OCI-M2 (cell line): Measurements from ENCODE around the gene IRX4.

Experiments used
- DNase-seq: peaks from one replicate; lab custom pipeline; 2025; ENCODE audit not compliant: unreplicated experiment; lab: John Stamatoyannopoulos, UW

IRX4 gene

DNA sequence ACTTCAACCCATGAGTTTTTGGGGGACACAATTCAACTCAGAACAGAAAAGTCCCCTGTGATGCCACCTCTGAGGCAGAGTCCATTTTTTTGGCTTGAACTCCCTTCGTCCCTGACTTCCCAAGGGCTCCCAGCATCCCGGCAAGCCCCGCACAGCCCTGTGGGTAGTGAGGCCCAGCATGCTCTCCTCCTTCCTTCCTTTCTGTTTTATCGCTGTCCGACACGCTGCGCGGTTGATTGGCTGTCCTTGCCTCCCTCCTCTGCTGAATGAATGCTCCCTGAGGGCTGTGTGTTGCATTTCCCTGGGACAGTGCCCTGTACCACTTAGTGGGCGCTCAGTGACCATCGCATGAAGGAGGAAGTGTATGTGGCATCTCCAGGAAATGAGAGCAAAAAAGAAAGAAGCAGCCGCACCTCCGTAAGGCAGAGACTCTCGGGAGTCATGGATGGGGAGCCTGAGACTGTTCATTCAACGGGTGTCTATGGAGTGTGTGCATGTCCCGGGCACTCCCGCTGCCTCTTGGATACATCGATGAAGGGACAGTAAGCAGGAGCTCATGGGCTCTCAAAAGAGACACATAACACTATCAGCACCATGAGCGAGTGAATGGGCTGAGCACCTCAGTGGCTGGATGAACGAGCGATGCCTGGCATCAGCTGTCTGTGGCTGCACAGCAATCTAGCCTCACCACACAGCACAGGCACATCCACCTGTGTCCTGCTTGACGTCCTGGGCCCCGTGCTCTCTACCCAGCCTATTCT, 10.1 kb upstream of the IRX4 start:
- DNase-seq = no peak

DNA sequence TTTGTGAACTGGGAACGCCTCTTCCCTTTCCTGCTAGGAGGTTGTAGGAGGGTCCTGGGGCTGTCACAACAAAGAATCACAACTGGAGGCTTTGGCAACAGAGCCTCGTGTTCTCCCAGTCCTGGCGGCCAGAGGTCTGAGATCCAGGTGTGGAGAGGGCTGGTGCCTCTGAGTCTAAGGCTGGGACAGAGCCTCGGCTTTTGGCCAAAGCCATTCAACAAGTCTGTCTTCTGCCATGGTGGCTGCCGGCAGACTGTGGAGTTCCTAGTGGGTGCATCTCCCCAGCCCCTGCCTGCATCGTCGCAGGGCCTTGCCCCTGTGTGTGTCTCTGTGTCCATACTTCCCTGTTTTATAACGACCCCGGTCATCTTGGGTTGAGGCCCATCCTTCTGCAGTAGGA, 9.5 kb upstream of the IRX4 start:
- DNase-seq = no peak

- no peak for DNase-seq
These were observed 8.7 kb upstream of the IRX4 start for GRCh38 chr5:1891391-1891790.

GRCh38 chr5:1890296-1890695, 7.6 kb upstream of the IRX4 start:
- no peak for DNase-seq

- no peak for DNase-seq
These were observed 6.8 kb upstream of the IRX4 start for GRCh38 chr5:1889321-1890065.

- DNase-seq = no peak
These were observed 6.0 kb upstream of the IRX4 start for GRCh38 chr5:1888541-1889251.

GRCh38 chr5:1887588-1888360, 5.0 kb upstream of the IRX4 start:
- DNase-seq = no peak

DNA sequence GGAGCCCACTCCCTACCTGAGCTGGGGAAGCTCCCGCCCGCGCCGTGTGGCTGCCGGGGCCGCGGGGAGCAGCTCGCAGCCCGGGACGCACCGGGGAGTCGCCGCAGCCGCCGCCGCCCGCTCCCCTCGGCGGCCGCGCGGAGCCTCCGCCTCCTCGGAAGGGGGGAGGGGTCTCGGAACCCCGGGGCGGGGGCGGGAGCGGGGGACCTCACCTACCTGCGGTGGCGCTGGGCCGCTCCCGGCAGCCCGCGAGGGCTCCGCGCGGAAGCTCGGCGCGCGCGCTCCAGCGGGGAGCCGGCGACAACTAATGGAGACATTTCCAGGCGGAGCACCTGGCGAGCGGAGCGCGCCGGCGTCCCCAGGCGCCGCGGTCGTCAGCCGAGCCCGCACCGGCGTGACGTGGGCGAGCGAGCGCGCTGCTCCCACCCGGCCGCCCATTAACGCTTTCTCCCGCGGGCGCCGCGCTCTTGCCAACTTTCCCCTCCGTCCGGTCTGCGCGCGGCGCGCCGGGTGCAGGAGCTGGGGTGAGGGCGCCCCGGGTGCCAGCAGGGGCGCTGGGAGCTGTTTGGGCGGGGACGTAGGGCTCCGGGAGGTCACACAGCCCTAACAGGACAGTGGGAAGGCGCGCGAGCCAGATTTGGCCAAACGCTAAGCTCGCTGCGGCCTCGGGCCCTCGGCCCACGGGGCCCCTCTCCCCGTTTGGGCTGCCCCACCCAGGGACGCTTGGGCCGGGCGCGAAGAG, 4.3 kb upstream of the IRX4 start:
- no peak for DNase-seq

DNA sequence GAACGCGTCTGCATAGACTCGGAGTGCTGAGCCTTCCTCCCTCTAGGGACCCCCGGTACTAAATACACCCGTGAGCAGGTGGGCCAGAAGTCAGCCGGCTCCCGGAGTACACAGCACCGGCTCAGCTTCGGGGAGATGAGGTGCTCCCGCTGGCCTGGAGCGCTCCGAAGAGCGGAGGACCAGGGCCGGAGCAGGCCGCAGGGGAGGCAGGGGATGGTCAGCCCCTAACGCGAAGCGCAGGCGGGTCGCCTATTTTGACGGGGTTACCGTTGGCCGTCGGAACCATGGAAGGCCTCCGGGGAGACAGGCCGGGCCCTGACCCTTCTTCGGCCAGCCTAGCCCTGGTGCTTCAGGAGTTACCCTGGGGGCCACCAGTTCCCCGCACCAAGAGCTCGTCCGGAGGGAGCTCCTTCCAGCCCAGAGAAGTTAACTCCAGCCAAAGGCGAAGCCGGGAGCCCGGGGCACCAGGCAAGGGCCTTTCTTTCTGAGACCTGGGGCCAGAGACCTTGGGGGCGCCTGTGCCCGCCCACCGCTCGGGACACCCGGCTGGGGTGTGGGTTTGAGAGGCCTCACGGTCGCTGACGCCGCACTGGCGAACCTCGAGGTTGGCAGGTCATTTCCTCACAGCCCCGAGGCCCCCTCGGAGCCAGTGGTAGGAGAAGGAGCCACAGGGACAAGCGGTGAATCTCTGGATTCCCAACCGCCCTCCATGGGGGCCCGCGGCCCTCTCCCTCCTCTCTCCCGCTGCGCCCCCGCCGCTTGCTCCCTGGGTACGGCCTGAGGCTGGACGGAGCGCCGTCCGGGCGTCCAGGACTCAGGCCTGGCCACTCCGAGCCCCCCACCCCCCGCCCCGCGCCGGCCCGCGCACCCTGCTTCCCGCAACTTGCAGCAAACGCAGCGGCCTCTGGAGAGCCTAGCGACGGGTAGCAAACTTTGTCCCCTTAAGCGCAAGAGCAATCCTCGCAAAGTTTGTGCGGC, 3.4 kb upstream of the IRX4 start:
- no peak for DNase-seq

GRCh38 chr5:1885404-1885755, 2.7 kb upstream of the IRX4 start:
- DNase-seq = no peak

DNA sequence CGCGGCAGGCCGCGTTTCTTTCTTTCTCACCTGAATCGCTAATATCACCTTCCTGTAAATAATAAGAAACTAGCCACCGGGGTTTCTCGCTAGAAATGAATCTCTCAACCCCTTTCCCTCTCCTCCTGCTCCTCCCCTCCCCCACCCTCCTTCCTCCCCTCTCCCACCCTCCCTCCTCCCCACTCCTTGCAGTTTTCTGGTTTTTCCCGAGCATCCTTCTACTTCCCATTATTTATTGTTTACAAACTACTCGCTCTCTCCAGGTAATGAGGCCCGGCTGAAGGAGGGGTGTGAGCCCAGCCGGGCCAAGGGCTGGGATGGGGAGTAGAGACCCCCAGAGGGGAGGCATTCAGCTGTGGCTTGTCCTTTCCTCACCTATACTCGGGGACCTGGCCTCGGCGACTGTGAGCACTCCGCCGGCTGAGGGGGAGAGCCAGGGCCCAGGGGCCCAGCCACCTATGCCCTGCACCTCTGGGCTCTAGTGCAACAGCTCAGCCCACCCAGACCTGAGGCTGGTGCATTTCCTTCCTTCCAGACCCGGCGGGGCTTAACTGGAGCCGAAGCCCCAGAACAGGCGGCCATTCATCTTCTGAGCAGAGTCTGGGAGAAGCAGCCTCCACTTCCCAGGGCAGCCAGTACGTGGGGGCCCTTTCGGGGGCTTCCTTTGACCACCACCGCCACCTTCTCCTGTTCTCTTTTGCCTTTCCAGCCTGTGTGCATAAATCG, 2.1 kb upstream of the IRX4 start:
- DNase-seq = no peak

DNA sequence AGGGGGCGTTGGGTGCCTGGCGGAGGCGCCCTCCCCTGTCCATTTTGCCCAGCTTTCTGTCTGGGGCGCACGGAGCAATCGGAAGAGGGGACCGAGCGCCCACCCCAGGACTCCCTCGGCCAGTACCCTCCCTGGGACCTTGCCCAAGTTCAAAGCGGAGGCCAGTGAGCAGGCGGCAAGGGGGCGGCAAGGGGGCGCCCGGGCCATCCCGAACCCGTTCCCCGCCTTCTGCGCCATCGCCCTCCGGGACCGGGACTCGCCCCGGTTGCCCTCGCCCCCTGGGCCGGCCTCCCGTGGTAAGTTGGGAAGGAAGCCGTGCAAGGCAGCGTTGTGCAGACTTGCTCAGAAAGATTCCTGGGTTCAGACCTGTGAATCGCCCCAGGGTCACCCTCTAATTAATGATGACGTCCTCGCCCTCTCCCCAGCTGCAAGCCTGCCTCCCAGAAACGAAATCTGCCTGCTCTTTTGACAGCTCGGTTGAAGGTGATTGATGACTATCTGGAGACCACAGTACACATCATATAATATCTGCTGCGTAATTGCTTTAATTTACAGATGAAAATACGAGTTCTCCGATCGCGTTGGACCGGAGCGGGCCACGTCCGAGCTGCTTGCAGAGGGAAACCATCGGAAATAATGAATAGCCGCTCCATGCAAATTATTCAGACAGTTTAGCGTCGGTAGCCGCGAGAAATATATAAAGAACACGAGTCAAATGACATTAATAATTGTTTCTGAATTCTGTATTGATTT, 1.4 kb upstream of the IRX4 start:
- DNase-seq = no peak

DNA sequence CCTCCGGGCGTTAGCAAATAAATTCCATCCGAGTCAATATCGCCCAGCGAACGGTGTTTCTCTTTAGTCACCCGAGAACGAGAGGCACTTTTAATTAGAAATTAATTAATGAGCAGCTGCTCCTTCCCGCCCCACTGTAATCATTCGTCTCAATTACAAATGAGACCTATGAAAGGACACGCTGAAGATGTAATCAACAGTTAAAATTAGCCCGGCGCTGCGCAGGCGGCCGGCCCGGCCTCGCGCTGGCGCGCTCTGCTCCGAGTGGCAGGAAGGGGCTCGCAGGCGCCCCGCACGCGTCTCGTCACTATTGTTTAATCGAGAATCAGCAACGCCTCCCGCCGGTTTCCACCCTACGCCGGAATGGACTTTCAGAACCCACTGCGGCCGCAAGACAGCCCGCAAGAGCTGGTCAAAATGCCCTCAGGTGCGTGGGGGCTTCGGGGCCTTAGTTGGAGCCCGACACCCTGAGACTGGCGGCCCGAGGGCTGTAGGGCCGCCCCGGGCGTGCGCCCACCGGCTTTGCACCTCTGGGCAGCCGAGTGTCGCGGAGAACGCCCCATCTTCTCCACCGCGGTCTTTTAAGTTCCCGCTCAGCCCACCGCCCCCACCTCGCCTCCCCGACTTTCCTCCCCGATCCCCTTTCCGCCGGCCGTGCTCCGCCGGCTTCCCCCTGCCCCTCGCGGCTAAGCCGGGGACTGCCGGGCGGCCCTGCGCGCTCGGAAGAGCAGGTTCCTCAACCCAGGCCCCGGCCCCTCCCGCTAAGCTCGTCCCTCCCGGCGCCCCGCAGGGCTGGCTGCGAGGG, 597 bp upstream of the IRX4 start:
- DNase-seq = no peak

DNA sequence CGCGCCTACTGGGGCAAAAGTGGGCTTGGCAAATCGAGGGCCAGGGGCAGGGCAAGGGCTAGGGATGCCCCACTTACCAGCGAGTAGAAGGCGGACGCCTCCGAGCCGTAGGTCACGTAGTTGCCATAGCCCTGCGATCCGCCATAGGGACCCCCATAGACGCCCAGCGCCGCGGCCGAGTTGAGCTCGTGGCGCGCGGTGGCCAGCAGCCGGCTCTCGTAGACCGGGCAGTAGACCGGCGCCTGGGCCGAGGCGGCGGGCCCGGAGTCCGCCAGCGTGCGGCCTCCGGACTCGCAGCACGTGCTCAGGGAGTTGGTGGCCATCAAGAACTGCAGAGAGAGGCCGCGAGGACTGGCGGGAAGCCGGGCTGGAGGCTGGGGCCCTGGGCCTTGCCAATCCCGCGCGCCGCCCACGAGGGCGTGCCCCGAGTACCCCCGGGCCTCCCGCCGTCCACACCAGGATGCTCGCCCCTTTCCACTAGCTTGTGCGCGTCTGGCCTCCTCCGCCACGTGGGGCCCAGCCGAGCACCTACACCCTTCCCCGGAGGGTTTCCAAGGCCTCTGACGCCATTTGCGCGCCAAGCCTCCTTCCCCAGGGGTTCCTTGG, 891 bp downstream of the IRX4 start:
- no peak for DNase-seq

DNA sequence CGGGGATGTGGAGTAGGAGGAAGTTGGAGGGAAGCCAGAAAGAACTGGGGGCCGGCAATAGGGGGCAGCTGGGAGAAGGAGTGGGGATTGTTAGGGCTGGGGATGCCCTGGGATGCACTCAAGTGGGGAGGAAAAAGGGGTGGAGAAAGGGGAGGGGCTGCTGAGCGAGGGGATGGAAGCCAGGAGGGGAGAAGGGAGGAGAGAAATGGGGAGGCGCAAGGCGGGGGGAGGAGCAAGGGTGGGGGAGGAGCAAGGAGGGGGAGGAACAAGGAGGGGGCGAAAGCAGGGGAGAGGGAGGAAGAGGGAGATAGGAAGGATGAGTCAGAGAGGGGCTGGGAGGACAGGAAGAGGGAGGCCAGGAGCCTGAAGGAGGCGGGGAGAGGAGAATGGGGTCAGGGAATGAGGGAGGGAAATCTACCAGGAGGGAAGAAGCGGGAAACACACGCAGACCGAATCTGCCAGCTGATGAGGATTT, 1.6 kb downstream of the IRX4 start:
- no peak for DNase-seq

DNA sequence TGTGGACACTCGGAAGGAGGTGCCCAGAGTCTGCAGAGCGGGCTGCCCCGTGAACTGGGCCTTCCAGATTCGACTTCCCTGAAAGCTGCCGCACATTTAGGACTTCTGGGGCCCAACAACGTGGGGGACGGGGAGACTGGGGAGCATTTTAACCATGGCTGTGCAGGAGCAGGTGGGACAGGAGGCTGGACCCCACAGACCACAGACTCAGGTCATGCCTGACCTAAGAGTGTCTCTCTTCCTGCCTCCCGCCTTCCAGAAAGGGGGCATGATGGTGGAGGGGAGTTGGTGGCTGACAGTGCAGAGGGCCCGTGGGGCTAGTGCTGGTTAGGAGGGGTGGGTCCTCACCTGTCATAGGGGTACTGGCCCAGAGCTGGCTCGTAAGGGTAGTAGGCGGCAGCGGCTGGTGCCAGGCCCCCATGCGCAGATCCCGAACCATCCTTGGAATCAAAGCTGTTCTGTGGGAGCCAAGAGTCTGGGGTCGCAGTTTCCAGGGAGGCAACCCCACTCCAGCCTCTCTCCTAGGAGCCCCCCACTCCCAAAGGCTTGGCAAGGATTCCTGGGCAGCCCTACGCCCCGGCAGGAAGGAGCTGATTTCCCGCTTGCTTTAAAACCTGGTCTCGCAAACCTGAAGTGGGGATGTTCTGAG, 2.2 kb downstream of the IRX4 start:
- DNase-seq = no peak
